NCI-H2171 (cell line): ENCODE measurements around the gene VCL.
A peak's percentile ranks its signal among the peaks of the same experiment; 100 is the strongest.
"Not testable (repeated sequence)": the region's sequence is repeated elsewhere in the genome, so short reads cannot be mapped to it uniquely, and the experiment has no call there.

Experiments
- DNase-seq: peaks from one replicate; lab custom pipeline; 2025; lab: John Stamatoyannopoulos, UW

Gene VCL

GRCh38 chr10:73997787-73998622 is at the start of gene VCL:
TSS of gene VCL (plus strand) at chr10:73998116. CDS start at chr10:73998208, 92 bp downstream.
- DNase-seq, result peak; percentile 87

DNA sequence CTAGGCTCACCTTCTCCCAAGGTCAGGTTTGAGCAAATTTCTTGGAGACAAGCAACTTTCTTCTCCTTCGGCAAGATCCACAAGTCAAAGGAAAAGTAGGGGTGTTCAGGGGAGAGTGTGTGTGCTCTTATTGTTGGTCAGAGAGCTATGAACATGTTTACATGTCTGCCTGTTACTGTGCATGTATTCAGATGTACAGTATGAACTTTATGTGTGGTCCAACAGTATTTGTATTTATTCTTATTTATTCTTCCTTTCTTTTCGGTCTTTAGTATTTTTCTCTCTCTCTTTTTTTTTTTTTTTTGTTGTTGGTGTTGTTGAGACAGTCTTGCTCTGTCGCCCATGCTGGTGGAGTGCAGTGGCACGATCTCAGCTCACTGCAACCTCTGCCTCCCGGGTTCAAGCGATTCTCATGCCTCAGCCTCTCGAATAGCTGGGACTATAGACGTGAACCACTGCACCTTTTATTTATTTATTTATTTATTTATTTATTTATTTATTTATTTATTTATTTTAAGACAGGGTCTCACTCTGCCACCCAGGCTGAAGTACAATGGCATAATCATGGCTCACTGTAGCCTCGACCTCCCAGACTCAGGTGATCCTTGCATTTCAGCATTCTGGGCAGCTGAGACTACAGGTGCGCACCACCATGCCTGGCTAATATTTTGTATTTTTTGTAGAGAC is 48.8 kb upstream of the VCL start:
- DNase-seq, result no peak

- DNase-seq, result no peak
Measured at GRCh38 chr10:73950155-73950948, 47.6 kb upstream of the VCL start.

- DNase-seq, result no peak
Measured at GRCh38 chr10:73953665-73954064, 44.3 kb upstream of the VCL start.

DNA sequence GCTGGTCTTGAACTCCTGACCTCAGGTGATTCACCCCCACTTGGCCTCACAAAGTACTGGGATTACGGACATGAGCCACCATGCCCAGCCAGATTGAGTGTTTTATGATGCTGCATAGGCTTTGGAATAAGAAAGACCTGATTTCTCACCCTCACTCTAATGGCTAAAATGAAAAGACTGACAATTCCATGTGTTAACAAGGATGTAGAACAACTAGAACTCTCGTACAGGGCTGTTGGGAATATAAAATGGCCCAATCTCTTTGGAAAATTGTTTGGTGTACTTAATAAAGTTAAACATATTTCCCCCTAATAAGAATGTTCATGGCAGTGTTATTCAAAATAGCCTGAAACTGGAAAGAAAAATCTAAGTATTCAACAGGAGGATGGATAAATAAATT is 43.2 kb upstream of the VCL start:
- DNase-seq, result no peak

DNA sequence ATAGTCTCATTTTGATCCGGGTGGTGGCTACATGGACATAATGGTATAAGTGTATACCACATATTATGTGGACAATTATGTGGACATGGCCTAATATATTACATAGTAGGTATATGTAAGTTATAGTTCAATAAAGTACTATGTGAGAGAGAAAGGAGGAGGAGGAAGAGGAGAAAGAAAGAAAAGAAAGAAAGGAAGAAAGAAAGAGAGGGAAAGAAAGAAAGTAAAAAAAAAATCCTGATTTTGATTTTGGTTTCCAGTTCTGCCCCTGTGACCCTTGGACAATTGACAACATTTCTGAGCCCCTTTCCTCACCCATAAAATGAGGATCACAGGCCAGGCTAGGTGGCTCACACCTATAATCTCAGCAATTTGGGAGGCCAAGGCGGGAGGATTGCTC is 42.2 kb upstream of the VCL start:
- DNase-seq, result no peak

GRCh38 chr10:73956476-73957359 is 41.2 kb upstream of the VCL start:
- no peak for DNase-seq

GRCh38 chr10:73959484-73960243 is 38.3 kb upstream of the VCL start:
- DNase-seq, result no peak

GRCh38 chr10:73962386-73962785 is 35.5 kb upstream of the VCL start:
- no peak for DNase-seq

DNA sequence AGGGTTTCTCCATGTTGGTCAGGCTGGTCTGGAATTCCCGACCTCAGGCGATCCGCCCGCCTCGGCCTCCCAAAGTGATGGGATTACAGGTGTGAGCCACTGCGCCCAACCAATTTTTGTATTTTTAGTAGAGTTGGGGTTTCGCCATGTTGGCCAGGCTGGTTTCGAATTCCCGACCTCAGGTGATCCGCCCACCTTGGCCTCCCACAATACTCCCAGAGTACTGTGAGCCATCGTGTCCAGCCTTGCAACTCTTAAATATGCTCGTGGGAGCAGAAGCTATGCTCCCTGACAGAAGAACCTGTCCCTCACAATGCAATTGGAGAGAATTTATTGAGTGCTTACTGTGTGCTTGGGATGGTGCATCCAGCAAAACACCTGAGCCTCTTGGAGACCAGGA is 34.4 kb upstream of the VCL start:
- not testable (repeated sequence) for DNase-seq

DNA sequence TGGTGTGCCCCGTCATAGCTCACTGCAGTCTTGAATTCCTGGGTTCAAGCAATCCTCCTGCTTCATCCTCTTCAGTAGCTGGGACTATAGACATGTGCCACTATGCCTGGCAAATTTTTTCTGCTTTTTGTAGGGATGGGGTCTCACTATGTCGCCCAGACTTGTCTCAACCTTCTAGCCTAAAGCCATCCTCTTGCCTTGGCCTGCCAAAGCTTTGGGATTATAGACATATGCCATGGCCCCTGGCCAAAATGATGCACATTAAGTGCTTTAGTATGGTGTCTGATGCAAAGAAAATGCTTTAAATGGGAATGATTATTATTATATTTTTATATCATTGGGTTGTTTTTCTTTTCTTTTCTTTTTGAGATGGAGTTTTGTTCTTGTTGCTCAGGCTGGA is 33.2 kb upstream of the VCL start:
- DNase-seq, result no peak

GRCh38 chr10:73965267-73965889 is 32.5 kb upstream of the VCL start:
- not testable (repeated sequence) for DNase-seq

GRCh38 chr10:73965890-73966768 is 31.8 kb upstream of the VCL start:
- DNase-seq, result peak; percentile 56

- no peak for DNase-seq
Measured at GRCh38 chr10:73967022-73967429, 30.9 kb upstream of the VCL start.

DNA sequence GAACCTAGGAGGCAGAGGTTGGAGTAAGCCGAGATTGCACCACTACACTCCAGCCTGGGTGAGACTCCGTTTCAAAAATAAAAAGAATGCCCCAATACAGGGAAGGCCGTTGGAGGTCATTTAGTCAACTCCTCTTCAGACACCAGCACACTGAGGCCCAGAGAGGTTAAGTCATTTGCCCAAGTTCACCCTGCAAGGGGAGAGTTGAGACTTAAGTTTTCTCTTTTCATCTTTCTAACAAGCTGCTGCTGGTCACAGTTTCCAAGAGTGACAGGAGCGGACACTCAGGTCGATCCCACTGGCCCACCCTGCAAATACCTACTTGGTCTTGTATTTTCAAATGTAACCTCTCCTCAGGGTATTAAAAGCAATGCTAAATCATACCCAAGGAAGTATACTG is 30.4 kb upstream of the VCL start:
- DNase-seq, result no peak

DNA sequence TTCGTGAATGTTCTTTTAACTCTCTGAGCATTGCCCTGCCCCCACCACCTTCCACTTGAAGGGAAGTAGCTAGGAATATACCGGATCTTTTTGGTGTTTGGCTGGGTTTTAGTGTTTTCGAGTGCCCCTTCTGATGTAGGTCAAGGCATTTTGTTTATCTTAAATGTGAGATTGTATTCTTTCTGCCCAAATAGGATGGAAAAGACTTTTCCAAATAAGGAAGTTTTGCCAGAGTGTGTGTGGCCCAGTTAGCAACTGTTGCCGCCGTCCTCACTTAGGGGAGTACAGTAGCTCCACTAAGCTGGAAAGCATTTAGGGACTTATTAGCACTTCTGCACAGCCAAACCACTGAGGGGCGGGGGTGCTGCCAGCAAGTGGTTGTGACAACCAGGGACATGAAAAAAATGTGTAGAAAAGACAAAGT is 29.8 kb upstream of the VCL start:
- DNase-seq, result no peak

DNA sequence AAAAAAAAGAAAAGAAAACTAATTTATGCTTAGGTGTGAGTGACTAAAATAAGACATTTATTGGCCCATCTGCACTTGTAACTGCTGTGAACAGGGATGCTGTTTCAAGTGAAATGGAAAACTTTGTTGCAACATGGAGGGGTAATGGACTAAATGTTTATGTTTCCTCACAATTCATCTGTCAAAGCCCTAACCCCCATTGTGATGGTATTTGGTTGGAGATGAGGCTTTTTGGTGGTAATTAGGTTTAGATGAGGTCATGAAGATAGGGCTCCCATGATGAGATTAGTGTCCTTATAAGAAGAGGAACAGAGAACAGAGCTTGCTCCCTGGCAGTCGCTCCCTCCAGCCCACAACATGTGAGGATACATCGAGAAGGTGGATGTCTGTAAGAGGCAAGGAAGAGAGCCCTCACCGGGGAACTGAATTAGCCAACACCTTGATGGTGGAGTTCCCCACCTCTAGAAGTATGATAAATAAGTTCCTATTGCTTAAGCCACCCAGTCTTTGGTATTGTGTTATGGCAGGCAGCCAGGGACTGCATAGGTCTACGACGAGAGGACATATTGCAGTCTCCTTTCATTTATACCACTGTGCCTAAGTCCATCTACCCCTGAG is 28.6 kb upstream of the VCL start:
- no peak for DNase-seq

GRCh38 chr10:73970845-73971244 is 27.1 kb upstream of the VCL start:
- DNase-seq, result no peak
